ACC112 (cell line): Measurements from ENCODE around the gene THSD8.

Experiments used
- H2AFZ ChIP-seq: fragments of 200-600 bp; sonication (generic); one replicate; pipeline ENCODE4 v1.6.0; 2017; ENCODE audit warnings: antibody characterized with exemption, low read length; ENCODE audit not compliant: unreplicated experiment
- H3K27ac ChIP-seq: fragments of 200-600 bp; sonication (generic); 2 replicates; pipeline ENCODE4 v1.5.1; 2014; ENCODE audit warnings: low read depth, mild to moderate bottlenecking, antibody characterized with exemption, low read length, moderate library complexity
- H3K27me3 ChIP-seq: fragments of 200-600 bp; sonication (generic); 2 replicates; pipeline ENCODE4 v1.6.1; 2014; ENCODE audit warnings: mild to moderate bottlenecking, antibody characterized with exemption, low read length, moderate library complexity, mixed read lengths; ENCODE audit not compliant: insufficient read depth
- H3K36me3 ChIP-seq: fragments of 200-600 bp; sonication (generic); 2 replicates; pipeline ENCODE4 v1.6.1; 2016; ENCODE audit warnings: mild to moderate bottlenecking, antibody characterized with exemption, low read length, moderate library complexity, mixed read lengths; ENCODE audit not compliant: insufficient read depth
- H3K4me1 ChIP-seq: fragments of 200-600 bp; sonication (generic); one replicate; pipeline ENCODE4 v1.6.1; 2016; ENCODE audit warnings: low read length, mixed read lengths; ENCODE audit not compliant: insufficient read depth, unreplicated experiment, control insufficient read depth
- H3K4me3 ChIP-seq: fragments of 200-600 bp; sonication (generic); 2 replicates; pipeline ENCODE4 v1.5.1; 2014; ENCODE audit warnings: mild to moderate bottlenecking, low read depth, low read length
- H3K79me2 ChIP-seq: fragments of 200-600 bp; sonication (generic); one replicate; pipeline ENCODE4 v1.6.0; 2016; ENCODE audit warnings: low read length; ENCODE audit not compliant: control insufficient read depth, unreplicated experiment, insufficient read depth

THSD8 gene

GRCh38 chr19:12782424-12783290 lies 19.2 kb upstream of the THSD8 start:
- H3K79me2 ChIP-seq = no peaks in the 10 kb centered on the region
- no peaks in the 10 kb centered on the region for H3K36me3 ChIP-seq
- H2AFZ ChIP-seq = peak overlapping the region; percentile 14
- H3K4me1 ChIP-seq = peaks cover 59% of the 10 kb centered on the region
- H3K27me3 ChIP-seq = no peaks in the 10 kb centered on the region
- H3K4me3 ChIP-seq = peak overlapping the region; percentile 74
- peak overlapping the region; percentile 92 for H3K27ac ChIP-seq

GRCh38 chr19:12783291-12783848 lies 18.5 kb upstream of the THSD8 start:
- H3K27ac ChIP-seq = peak overlapping the region; percentile 92
- peaks cover 63% of the 10 kb centered on the region for H3K4me1 ChIP-seq
- H3K36me3 ChIP-seq = no peaks in the 10 kb centered on the region

GRCh38 chr19:12783849-12784393 lies 17.9 kb upstream of the THSD8 start:
- peak overlapping the region; percentile 92 for H3K27ac ChIP-seq
- H3K79me2 ChIP-seq = no peaks in the 10 kb centered on the region
- peaks cover 63% of the 10 kb centered on the region for H3K4me1 ChIP-seq
- H3K4me3 ChIP-seq = no peak overlapping the region
- no peak overlapping the region for H2AFZ ChIP-seq
- no peaks in the 10 kb centered on the region for H3K36me3 ChIP-seq
- no peaks in the 10 kb centered on the region for H3K27me3 ChIP-seq

More at GRCh38 chr19:12783291-12783848, 18.5 kb upstream of the THSD8 start:
- peak overlapping the region; percentile 74; the same call in 1 of the 2 replicates for H3K4me3 ChIP-seq
- H3K79me2 ChIP-seq = no peaks in the 10 kb centered on the region
- H3K27me3 ChIP-seq = no peaks in the 10 kb centered on the region
- H2AFZ ChIP-seq = no peak overlapping the region

- H2AFZ ChIP-seq = no peak overlapping the region
- H3K27ac ChIP-seq = peak overlapping the region; percentile 92
- H3K27me3 ChIP-seq = no peaks in the 10 kb centered on the region
- no peaks in the 10 kb centered on the region for H3K79me2 ChIP-seq
- H3K4me1 ChIP-seq = peaks cover 63% of the 10 kb centered on the region
- H3K36me3 ChIP-seq = no peaks in the 10 kb centered on the region
- no peak overlapping the region for H3K4me3 ChIP-seq
These were observed 17.4 kb upstream of the THSD8 start for GRCh38 chr19:12784394-12784870.

- peaks cover 60% of the 10 kb centered on the region for H3K4me1 ChIP-seq
- H3K4me3 ChIP-seq = no peak overlapping the region
- no peaks in the 10 kb centered on the region for H3K27me3 ChIP-seq
- H2AFZ ChIP-seq = no peak overlapping the region
- no peaks in the 10 kb centered on the region for H3K79me2 ChIP-seq
- H3K36me3 ChIP-seq = no peaks in the 10 kb centered on the region
- peak overlapping the region; percentile 92; the same call in 1 of the 2 replicates for H3K27ac ChIP-seq
These were observed 16.9 kb upstream of the THSD8 start for GRCh38 chr19:12784871-12785430.

GRCh38 chr19:12785431-12786031 lies 16.3 kb upstream of the THSD8 start:
- H3K4me3 ChIP-seq = no peak overlapping the region
- H3K27me3 ChIP-seq = no peaks in the 10 kb centered on the region
- H3K27ac ChIP-seq = peak overlapping the region; percentile 44
- no peaks in the 10 kb centered on the region for H3K36me3 ChIP-seq
- peaks cover 63% of the 10 kb centered on the region for H3K4me1 ChIP-seq
- no peak overlapping the region for H2AFZ ChIP-seq
- H3K79me2 ChIP-seq = no peaks in the 10 kb centered on the region

- H3K27me3 ChIP-seq = no peaks in the 10 kb centered on the region
- H3K4me3 ChIP-seq = no peak overlapping the region
- H3K27ac ChIP-seq = peak overlapping the region; percentile 44; the same call in 1 of the 2 replicates
- H3K79me2 ChIP-seq = no peaks in the 10 kb centered on the region
- peaks cover 68% of the 10 kb centered on the region for H3K4me1 ChIP-seq
- H3K36me3 ChIP-seq = no peaks in the 10 kb centered on the region
- H2AFZ ChIP-seq = no peak overlapping the region
These were observed 15.6 kb upstream of the THSD8 start for GRCh38 chr19:12786141-12786870.

- no peaks in the 10 kb centered on the region for H3K36me3 ChIP-seq
- H3K27ac ChIP-seq = no peak overlapping the region
- H3K4me3 ChIP-seq = no peak overlapping the region
- peaks cover 65% of the 10 kb centered on the region for H3K4me1 ChIP-seq
- H3K27me3 ChIP-seq = no peaks in the 10 kb centered on the region
- H3K79me2 ChIP-seq = peaks cover 6% of the 10 kb centered on the region
- no peak overlapping the region for H2AFZ ChIP-seq
These were observed 14.9 kb upstream of the THSD8 start for GRCh38 chr19:12786952-12787351.

- no peaks in the 10 kb centered on the region for H3K36me3 ChIP-seq
- peaks cover 60% of the 10 kb centered on the region for H3K4me1 ChIP-seq
- H3K4me3 ChIP-seq = no peak overlapping the region
- H3K27me3 ChIP-seq = no peaks in the 10 kb centered on the region
- H3K79me2 ChIP-seq = peaks cover 11% of the 10 kb centered on the region
- no peak overlapping the region for H2AFZ ChIP-seq
- no peak overlapping the region for H3K27ac ChIP-seq
These were observed 14.4 kb upstream of the THSD8 start for GRCh38 chr19:12787458-12787857.
